Ovary (tissue), 9 donors: Measurements from ENCODE around the gene RAP1GAP2. TPM values are rescaled to one million over a fixed set of nuclear protein-coding genes. Genes with fewer than 3 reads are reported as not detected.

Experiments
- DNase-seq, 5 donors: peaks; one replicate each; pipeline ENCODE4 v3.0.0-alpha.2; 2019 to 2020
- H3K27ac ChIP-seq, 2 donors: fragments of 200-600 bp; one replicate each; pipeline versions ENCODE4 v1.5.1 to v1.8.0; 2019 to 2022
- H3K27me3 ChIP-seq: fragments of 200-600 bp; one replicate; pipeline ENCODE4 v1.8.0; 2022
- H3K36me3 ChIP-seq: fragments of 200-600 bp; sonication (generic); one replicate; pipeline ENCODE4 v1.5.1; 2019
- H3K4me1 ChIP-seq: one replicate; pipeline ENCODE4 v1.8.1; 2013; ENCODE audit warnings: mild to moderate bottlenecking, moderate library complexity; ENCODE audit not compliant: insufficient read depth
- H3K4me3 ChIP-seq: fragments of 200-600 bp; sonication (generic); one replicate; pipeline ENCODE4 v1.5.1; 2017
- H3K9me3 ChIP-seq, 2 donors: fragments of 200-600 bp in 1 of 2; sonication (generic) in 1 of 2; one replicate each; pipeline versions ENCODE4 v1.5.1 to v1.8.1; 2013 to 2019; ENCODE audit warnings: mild to moderate bottlenecking in 1 of 2, moderate library complexity in 1 of 2
- EP300 ChIP-seq: sonication (generic); formaldehyde crosslinking; IDR thresholded peaks from one replicate; pipeline ENCODE4 v1.6.1; 2017; ENCODE audit warnings: antibody characterized with exemption
- POLR2A ChIP-seq: fragments of 450-650 bp; IDR thresholded peaks from one replicate; pipeline ENCODE4 v1.6.1; 2017; ENCODE audit warnings: antibody characterized with exemption, mild to moderate bottlenecking, moderate library complexity
- WGBS, 3 donors: extraction: QIAGEN DNeasy Blood & Tissue Kit in 1 of 3; methylation state at CpG; one replicate each; pipeline versions ENCODE4 v1.1.5 to v1.1.7; 2013 to 2017; 5-methylcytosine and 5-hydroxymethylcytosine counted together
- intact Hi-C, 4 donors: fragments of 100-400 bp; cut with DNase I; formaldehyde crosslinking; loops; one replicate each; pipeline versions ENCODE4 v1.11.0 to v1.15.1; 2022 to 2023
- polyA plus RNA-seq, 2 donors: library from polyadenylated mRNA; stranded (reverse); fragments of 200-250 nt in 1 of 2; fragments of 350-450 nt in 1 of 2; fragmentation: Illumina TruSeq in 1 of 2; extraction: RNeasy Lipid Tissue Mini Kit (QIAGEN cat#74804) in 1 of 2; gene quantifications; one replicate each; pipeline ENCODE4 v1.2.3, GENCODE V29; 2013 to 2014
- total RNA-seq, 7 donors: library from RNA; depleted of rRNA in 2 of 7; stranded (reverse); fragments of >200 nt in 2 of 7; fragmentation: NEBNext Ultra II Directional in 3 of 7; extraction: Animal tissue kit (Norgen Biotek cat#: 25700) in 3 of 7; gene quantifications; one replicate each; pipeline versions ENCODE4 v1.1.0 to v1.2.4, GENCODE V29; 2016 to 2023
- TF ChIP-seq, protein P1 (sequence below), 3 donors: fragments of 450-650 bp in 2 of 3; fragments of 200-600 bp in 1 of 3; IDR thresholded peaks; one replicate each; pipeline versions ENCODE4 v1.5.1 to v1.8.0; 2016 to 2022; ENCODE audit warnings: antibody characterized with exemption in 3 of 3, mild to moderate bottlenecking in 1 of 3
- donor health status: DM: no; HTN: no; CAD: no; lungs with moderate emphysema.
- donor health status: DM: no; HTN: no; CAD: no.
- donor health status: Bipolar disorder and iron deficiency.
- donor health status: DM: yes; HTN: yes; CAD: no.
- donor health status: DM: no; HTN: no; CAD: no.
- donor health status: DM: yes; HTN: yes; CAD: no.

The RAP1GAP2 gene
- total and polyA plus RNA-seq, 9 donors: 4.3 to 15.4 (median 12.3) TPM

DNA sequence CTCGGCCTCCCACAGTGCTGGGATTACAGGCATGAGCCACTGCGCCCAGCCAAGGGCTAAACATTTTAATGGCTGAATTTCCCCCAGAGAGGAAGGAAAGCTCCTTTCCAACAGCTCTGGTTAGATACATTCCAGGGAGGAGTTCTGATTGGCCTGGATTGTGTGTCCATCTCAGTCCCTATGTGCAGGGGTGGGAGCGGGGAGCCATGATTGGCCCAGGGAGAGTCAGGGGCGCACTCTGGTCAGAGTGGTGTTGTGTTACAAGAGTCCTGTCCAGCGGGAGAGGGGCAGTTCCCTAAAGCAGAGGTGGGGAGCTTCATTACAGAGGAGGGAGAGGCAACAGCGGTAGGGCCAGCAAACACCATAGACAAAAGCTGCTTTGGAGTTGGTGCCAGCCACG, 75.0 kb downstream of the RAP1GAP2 start:
- intact Hi-C loops: no loop called here
- TF ChIP-seq POLR2A: no peak
- no peak for TF ChIP-seq EP300
- TF ChIP-seq, protein P1, sequence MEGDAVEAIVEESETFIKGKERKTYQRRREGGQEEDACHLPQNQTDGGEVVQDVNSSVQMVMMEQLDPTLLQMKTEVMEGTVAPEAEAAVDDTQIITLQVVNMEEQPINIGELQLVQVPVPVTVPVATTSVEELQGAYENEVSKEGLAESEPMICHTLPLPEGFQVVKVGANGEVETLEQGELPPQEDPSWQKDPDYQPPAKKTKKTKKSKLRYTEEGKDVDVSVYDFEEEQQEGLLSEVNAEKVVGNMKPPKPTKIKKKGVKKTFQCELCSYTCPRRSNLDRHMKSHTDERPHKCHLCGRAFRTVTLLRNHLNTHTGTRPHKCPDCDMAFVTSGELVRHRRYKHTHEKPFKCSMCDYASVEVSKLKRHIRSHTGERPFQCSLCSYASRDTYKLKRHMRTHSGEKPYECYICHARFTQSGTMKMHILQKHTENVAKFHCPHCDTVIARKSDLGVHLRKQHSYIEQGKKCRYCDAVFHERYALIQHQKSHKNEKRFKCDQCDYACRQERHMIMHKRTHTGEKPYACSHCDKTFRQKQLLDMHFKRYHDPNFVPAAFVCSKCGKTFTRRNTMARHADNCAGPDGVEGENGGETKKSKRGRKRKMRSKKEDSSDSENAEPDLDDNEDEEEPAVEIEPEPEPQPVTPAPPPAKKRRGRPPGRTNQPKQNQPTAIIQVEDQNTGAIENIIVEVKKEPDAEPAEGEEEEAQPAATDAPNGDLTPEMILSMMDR (IDR thresholded peaks at IDR 0.05): no peak
- Histone ChIP-seq H3K27me3 (no peaks in the 10 kb centered on the region), H3K4me1 (no peaks in the 10 kb centered on the region), H3K27ac (no peak overlapping the region), H3K36me3 (no peaks in the 10 kb centered on the region), H3K9me3 (no peaks in the 10 kb centered on the region), H3K4me3 (no peak overlapping the region)
- 40 to 53% (median 44%) methylated on average over 7 of the region's 7 CpGs for WGBS, 3 donors
- DNase-seq: no peak

- WGBS, 3 donors: 78 to 83% (median 82%) methylated on average over 9 of the region's 9 CpGs
- Histone ChIP-seq H3K27me3 (no peaks in the 10 kb centered on the region), H3K4me3 (no peak overlapping the region), H3K36me3 (no peaks in the 10 kb centered on the region), H3K4me1 (no peaks in the 10 kb centered on the region), H3K27ac (no peak overlapping the region), H3K9me3 (no peaks in the 10 kb centered on the region)
- TF ChIP-seq EP300 (no peak), POLR2A (no peak)
- TF ChIP-seq, protein P1 (IDR thresholded peaks at IDR 0.05): no peak
- intact Hi-C loops: no loop called here
- no peak for DNase-seq
Observed at GRCh38 chr17:2871720-2872119, 75.5 kb downstream of the RAP1GAP2 start.

- H3K4me3 ChIP-seq: no peak overlapping the region
- intact Hi-C loops: no loop called here
- no peak overlapping the region for H3K27ac ChIP-seq
- no peaks in the 10 kb centered on the region for H3K4me1 ChIP-seq
- WGBS, 3 donors: 54 to 62% (median 59%) methylated on average over 8 of the region's 8 CpGs
- H3K9me3 ChIP-seq: no peaks in the 10 kb centered on the region
- DNase-seq: no peak
- no peaks in the 10 kb centered on the region for H3K36me3 ChIP-seq
- no peak for TF ChIP-seq POLR2A
- TF ChIP-seq, protein P1 (IDR thresholded peaks at IDR 0.05): no peak
- TF ChIP-seq EP300: no peak
- H3K27me3 ChIP-seq: no peaks in the 10 kb centered on the region
Observed at GRCh38 chr17:2872282-2872681, 76.0 kb downstream of the RAP1GAP2 start.

- TF ChIP-seq POLR2A (no peak), EP300 (no peak)
- TF ChIP-seq, protein P1 (IDR thresholded peaks at IDR 0.05): no peak
- H3K4me3 ChIP-seq: no peak overlapping the region
- no peaks in the 10 kb centered on the region for H3K9me3 ChIP-seq
- no peak for DNase-seq
- 17 to 27% (median 20%) methylated on average over 5 of the region's 5 CpGs for WGBS, 3 donors
- intact Hi-C loops: no loop called here
- H3K36me3 ChIP-seq: no peaks in the 10 kb centered on the region
- H3K27ac ChIP-seq: no peak overlapping the region
- H3K27me3 ChIP-seq: no peaks in the 10 kb centered on the region
- no peaks in the 10 kb centered on the region for H3K4me1 ChIP-seq
Observed at GRCh38 chr17:2874189-2874686, 78.0 kb downstream of the RAP1GAP2 start.
